ENCODE measurements around the gene ZFAND3. TPM values are rescaled to one million over a fixed set of nuclear protein-coding genes. Genes with fewer than 3 reads are reported as not detected.

ZFAND3 gene
- total and polyA plus RNA-seq, 12 donors: 21.4 to 163 (median 46.3) TPM

DNA sequence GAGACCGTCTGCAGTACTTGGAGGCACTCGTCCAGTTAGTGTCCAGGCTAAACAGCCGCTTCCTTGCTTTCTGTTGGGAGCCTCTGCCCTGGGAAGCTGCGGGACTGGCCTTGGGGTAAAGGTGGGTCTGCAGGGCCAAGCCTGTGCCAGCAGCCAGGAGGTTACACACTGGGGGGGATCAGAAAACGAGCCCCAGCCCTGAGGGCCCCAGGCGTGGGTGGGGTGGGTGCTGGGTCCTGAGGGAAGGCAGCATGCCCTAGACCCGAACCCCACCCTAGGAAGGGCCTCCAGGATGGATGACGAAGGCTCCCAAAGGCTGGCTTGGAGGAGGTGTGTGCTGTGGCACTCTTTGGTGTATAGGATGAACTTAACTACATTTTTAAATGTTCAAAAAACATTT lies 335.2 kb downstream of the ZFAND3 start:
- no peak overlapping the region for H3K27ac ChIP-seq
- H3K27me3 ChIP-seq: no peaks in the 10 kb centered on the region
- 77 to 87% (median 83%) methylated on average over 5 to 8 of the region's 8 CpGs for WGBS, 4 donors
- no peak overlapping the region for H3K4me3 ChIP-seq
- intact Hi-C loops (cut with DNase I): no loop called here
- H3K9me3 ChIP-seq (replicated peaks in 1 of 3): no peaks in the 10 kb centered on the region
- no peak for DNase-seq
- TF ChIP-seq, protein P1, sequence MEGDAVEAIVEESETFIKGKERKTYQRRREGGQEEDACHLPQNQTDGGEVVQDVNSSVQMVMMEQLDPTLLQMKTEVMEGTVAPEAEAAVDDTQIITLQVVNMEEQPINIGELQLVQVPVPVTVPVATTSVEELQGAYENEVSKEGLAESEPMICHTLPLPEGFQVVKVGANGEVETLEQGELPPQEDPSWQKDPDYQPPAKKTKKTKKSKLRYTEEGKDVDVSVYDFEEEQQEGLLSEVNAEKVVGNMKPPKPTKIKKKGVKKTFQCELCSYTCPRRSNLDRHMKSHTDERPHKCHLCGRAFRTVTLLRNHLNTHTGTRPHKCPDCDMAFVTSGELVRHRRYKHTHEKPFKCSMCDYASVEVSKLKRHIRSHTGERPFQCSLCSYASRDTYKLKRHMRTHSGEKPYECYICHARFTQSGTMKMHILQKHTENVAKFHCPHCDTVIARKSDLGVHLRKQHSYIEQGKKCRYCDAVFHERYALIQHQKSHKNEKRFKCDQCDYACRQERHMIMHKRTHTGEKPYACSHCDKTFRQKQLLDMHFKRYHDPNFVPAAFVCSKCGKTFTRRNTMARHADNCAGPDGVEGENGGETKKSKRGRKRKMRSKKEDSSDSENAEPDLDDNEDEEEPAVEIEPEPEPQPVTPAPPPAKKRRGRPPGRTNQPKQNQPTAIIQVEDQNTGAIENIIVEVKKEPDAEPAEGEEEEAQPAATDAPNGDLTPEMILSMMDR (IDR thresholded peaks at IDR 0.05): no peak
- no peak for TF ChIP-seq POLR2A (IDR thresholded peaks at IDR 0.05)
- no peaks in the 10 kb centered on the region for H3K4me1 ChIP-seq (replicated peaks in 1 of 2)
- peaks cover 0 to 13% of the 10 kb centered on the region in 2 donors for H3K36me3 ChIP-seq (replicated peaks in 1 of 2)

GRCh38 chr6:38155144-38155543 lies 335.6 kb downstream of the ZFAND3 start:
- H3K27ac ChIP-seq: no peak overlapping the region
- no peak overlapping the region for H3K4me3 ChIP-seq
- peaks cover 0 to 13% of the 10 kb centered on the region in 2 donors for H3K36me3 ChIP-seq (replicated peaks in 1 of 2)
- DNase-seq: peak in 1 of 7 donors; percentile 13
- no peaks in the 10 kb centered on the region for H3K9me3 ChIP-seq (replicated peaks in 1 of 3)
- 77 to 93% (median 83%) methylated on average over 7 to 9 of the region's 9 CpGs for WGBS, 4 donors
- no peaks in the 10 kb centered on the region for H3K4me1 ChIP-seq (replicated peaks in 1 of 2)
- TF ChIP-seq, protein P1 (IDR thresholded peaks at IDR 0.05): no peak
- TF ChIP-seq POLR2A (IDR thresholded peaks at IDR 0.05): no peak
- no peaks in the 10 kb centered on the region for H3K27me3 ChIP-seq
- intact Hi-C loops (cut with DNase I): no loop called here

DNA sequence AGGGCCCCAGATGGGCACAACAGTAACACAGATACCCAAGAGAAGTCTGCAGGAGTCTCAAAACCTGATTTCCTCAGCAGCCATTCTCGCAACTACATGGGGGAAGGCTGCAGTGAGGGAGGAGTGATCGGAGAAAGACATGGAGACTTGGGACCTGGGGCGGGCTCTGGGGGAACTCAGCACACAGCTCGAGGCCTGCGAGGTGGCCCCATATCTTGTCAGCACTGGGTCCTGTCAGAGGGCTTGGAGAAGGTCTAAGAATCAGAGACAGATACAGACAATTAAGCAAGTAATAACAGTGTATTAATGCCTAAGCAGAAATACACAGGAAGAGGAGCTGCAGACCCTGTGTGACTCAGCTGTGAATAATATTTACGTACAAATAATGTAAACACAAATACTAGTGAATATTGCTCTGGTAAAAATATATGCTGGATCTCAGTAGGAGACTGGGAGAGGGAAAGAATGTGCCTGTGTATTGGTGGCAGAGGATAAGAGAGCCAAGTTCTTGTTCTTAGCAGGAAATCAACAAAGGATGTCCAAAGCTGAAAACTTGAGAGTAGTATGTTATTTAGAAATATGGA lies 336.2 kb downstream of the ZFAND3 start:
- H3K9me3 ChIP-seq (replicated peaks in 1 of 3): no peaks in the 10 kb centered on the region
- 86 to 92% (median 88%) methylated on average over 6 of the region's 6 CpGs for WGBS, 4 donors
- no peak overlapping the region for H3K4me3 ChIP-seq
- H3K27ac ChIP-seq: no peak overlapping the region
- intact Hi-C loops (cut with DNase I): no loop called here
- TF ChIP-seq, protein P1 (IDR thresholded peaks at IDR 0.05): no peak
- no peak for TF ChIP-seq POLR2A (IDR thresholded peaks at IDR 0.05)
- no peaks in the 10 kb centered on the region for H3K27me3 ChIP-seq
- H3K4me1 ChIP-seq (replicated peaks in 1 of 2): no peaks in the 10 kb centered on the region
- H3K36me3 ChIP-seq (replicated peaks in 1 of 2): peaks cover 0 to 13% of the 10 kb centered on the region in 2 donors
- no peak for DNase-seq

- no peak overlapping the region for H3K27ac ChIP-seq
- no peaks in the 10 kb centered on the region for H3K27me3 ChIP-seq
- no peak overlapping the region for H3K4me3 ChIP-seq
- TF ChIP-seq, protein P1 (IDR thresholded peaks at IDR 0.05): no peak
- TF ChIP-seq POLR2A (IDR thresholded peaks at IDR 0.05): no peak
- DNase-seq: no peak
- peaks cover 0 to 13% of the 10 kb centered on the region in 2 donors for H3K36me3 ChIP-seq (replicated peaks in 1 of 2)
- 93 to 98% (median 97%) methylated on average over 9 to 10 of the region's 10 CpGs for WGBS, 4 donors
- no peaks in the 10 kb centered on the region for H3K4me1 ChIP-seq (replicated peaks in 1 of 2)
- no peaks in the 10 kb centered on the region for H3K9me3 ChIP-seq (replicated peaks in 1 of 3)
- intact Hi-C loops (cut with DNase I): no loop called here
These were observed 337.5 kb downstream of the ZFAND3 start for GRCh38 chr6:38156818-38157565.

All from adrenal gland (tissue), 12 donors.